H1 (cell line): ENCODE data around the gene EEF2. TPM values are rescaled to one million over a fixed set of nuclear protein-coding genes. Genes with fewer than 3 reads are reported as not detected.
A peak's percentile ranks its signal among the peaks of the same experiment; 100 is the strongest.

Experiments used
- ASH2L ChIP-seq: fragments of 200-600, 300-600 bp; sonication (generic); IDR thresholded peaks from one replicate; pipeline ENCODE4 v1.7.1; 2017; ENCODE audit warnings: low read length
- BCL11A ChIP-seq, 2 experiments: IDR thresholded peaks; one replicate each; pipeline ENCODE4 v1.6.1; 2011; ENCODE audit warnings: low read depth in 2 of 2, low read length in 2 of 2, mild to moderate bottlenecking in 2 of 2
- CEBPB ChIP-seq: IDR thresholded peaks from 2 replicates; pipeline ENCODE4 v1.6.1; 2012; ENCODE audit warnings: low read depth, low read length
- CREB1 ChIP-seq: IDR thresholded peaks from 2 replicates; pipeline ENCODE4 v1.6.1; 2012; ENCODE audit warnings: inconsistent platforms
- CTCF ChIP-seq, 3 experiments: IDR thresholded peaks; 1 replicate in 2 of 3; 2 replicates in 1 of 3; pipeline versions ENCODE4 v1.5.1 to v1.6.1; 2011; ENCODE audit warnings: low read length in 3 of 3, mild to moderate bottlenecking in 3 of 3, inconsistent platforms in 2 of 3, low read depth in 1 of 3, moderate library complexity in 1 of 3; ENCODE audit not compliant: insufficient read depth in 1 of 3; ENCODE audit errors: control extremely low read depth in 1 of 3
- GABPA ChIP-seq: IDR thresholded peaks from 2 replicates; pipeline ENCODE4 v1.6.1; 2011; ENCODE audit warnings: mild to moderate bottlenecking, low read length, moderate library complexity, borderline replicate concordance; ENCODE audit not compliant: insufficient read depth
- GTF2F1 ChIP-seq: IDR thresholded peaks from 2 replicates; pipeline ENCODE4 v1.6.1; 2012; ENCODE audit warnings: low read depth, low read length, improper control_type of control experiment, borderline replicate concordance
- JUN ChIP-seq: IDR thresholded peaks from 2 replicates; pipeline ENCODE4 v1.6.1; 2011; ENCODE audit warnings: low read depth, mild to moderate bottlenecking, improper control_type of control experiment, low read length
- KDM4A ChIP-seq: IDR thresholded peaks from one replicate; pipeline ENCODE4 v1.7.1; 2012; ENCODE audit warnings: low read depth, mild to moderate bottlenecking, moderate library complexity, low read length, inconsistent platforms; ENCODE audit not compliant: severe bottlenecking
- MAX ChIP-seq: IDR thresholded peaks from 2 replicates; pipeline ENCODE4 v1.6.1; 2012; ENCODE audit warnings: inconsistent platforms
- PHF8 ChIP-seq: fragments of 200-600 bp; sonication (generic); conservative IDR thresholded peaks from 2 replicates; pipeline ENCODE4 v1.7.1; 2012; ENCODE audit warnings: low read depth, mild to moderate bottlenecking, inconsistent platforms, low read length, moderate library complexity
- POLR2A ChIP-seq, 2 experiments: IDR thresholded peaks; 1 replicate in 1 of 2; 2 replicates in 1 of 2; pipeline ENCODE4 v1.6.1; 2011; ENCODE audit warnings: low read depth in 2 of 2, low read length in 2 of 2, mild to moderate bottlenecking in 2 of 2; ENCODE audit errors: control extremely low read depth in 1 of 2
- POLR2AphosphoS5 ChIP-seq: IDR thresholded peaks from 2 replicates; pipeline ENCODE4 v1.6.1; 2011; ENCODE audit warnings: low read depth, low read length
- POU5F1 ChIP-seq: IDR thresholded peaks from 2 replicates; pipeline ENCODE4 v1.6.1; 2011; ENCODE audit warnings: low read depth, mild to moderate bottlenecking, low read length, moderate library complexity
- RAD21 ChIP-seq, 2 experiments: IDR thresholded peaks in 1 of 2; conservative IDR thresholded peaks in 1 of 2; 2 replicates each; pipeline ENCODE4 v1.6.1; 2011; ENCODE audit warnings: low read depth in 2 of 2, low read length in 2 of 2, improper control_type of control experiment in 1 of 2, inconsistent platforms in 1 of 2, mild to moderate bottlenecking in 1 of 2, moderate library complexity in 1 of 2
- SAP30 ChIP-seq: fragments of 300-600 bp; sonication (generic); IDR thresholded peaks from 2 replicates; pipeline ENCODE4 v1.7.1; 2012; ENCODE audit warnings: low read length, moderate library complexity, mild to moderate bottlenecking, inconsistent platforms; ENCODE audit not compliant: insufficient read depth, insufficient replicate concordance
- SP1 ChIP-seq: IDR thresholded peaks from 2 replicates; pipeline ENCODE4 v1.6.1; 2011; ENCODE audit warnings: low read depth, low read length
- TAF7 ChIP-seq: optimal IDR thresholded peaks from 2 replicates; pipeline ENCODE3; 2011; ENCODE audit warnings: low read depth, mild to moderate bottlenecking, inconsistent platforms, low read length, moderate library complexity, borderline replicate concordance
- TBP ChIP-seq: IDR thresholded peaks from 2 replicates; pipeline ENCODE4 v1.6.1; 2011; ENCODE audit warnings: low read depth, low read length, improper control_type of control experiment
- YY1 ChIP-seq: IDR thresholded peaks from 2 replicates; pipeline ENCODE4 v1.6.1; 2011; ENCODE audit warnings: low read depth, mild to moderate bottlenecking, low read length
- ZNF274 ChIP-seq: IDR thresholded peaks from 2 replicates; pipeline ENCODE4 v1.7.0; 2012; ENCODE audit warnings: low read length, borderline replicate concordance; ENCODE audit errors: extremely low read depth
- polyA plus RNA-seq, 7 experiments: library from polyadenylated mRNA; depleted of rRNA in 3 of 7; stranded (reverse) in 5 of 7; unstranded in 2 of 7; fragments of >200 nt in 5 of 7; fragments of 200-250 nt in 2 of 7; gene quantifications; 1 replicate in 5 of 7; 2 replicates in 1 of 7; 4 replicates in 1 of 7; pipeline versions ENCODE4 v1.2.1 to v1.2.3, GENCODE V29; 2011 to 2013; ENCODE audit warnings: missing spikeins in 2 of 7, mixed read lengths in 2 of 7
- total RNA-seq: library from RNA; stranded (reverse); fragmentation: NEBNext Ultra II Directional; extraction: Animal tissue kit (Norgen Biotek cat#: 25700); gene quantifications from 2 replicates; pipeline ENCODE4 v1.2.1, GENCODE V29; 2021

Gene EEF2
- total and polyA plus RNA-seq, 2 of the 8 experiments (the other 6 are each of a cell fraction or from before 2014, with no cell fraction given) = 1,554 to 3,380 TPM

GRCh38 chr19:3969435-3970312, 15.6 kb downstream of the EEF2 start (continued):
- TF ChIP-seq GABPA (no peak), CEBPB (no peak), TAF7 (peak; percentile 10), GTF2F1 (no peak), SP1 (no peak), MAX (no peak), POLR2A (IDR thresholded peaks at IDR 0.05; ENCODE audit: control extremely low read depth in 1 of 2, low read depth in 2 of 2, low read length in 2 of 2) (peak in 1 of 2 experiments; percentile 67; a peak in 2 of 3 replicates), KDM4A (no peak), SAP30 (no peak), ASH2L (no peak), JUN (no peak), BCL11A (IDR thresholded peaks at IDR 0.05; ENCODE audit: low read depth in 2 of 2, low read length in 2 of 2) (no peak), CREB1 (no peak), POLR2AphosphoS5 (peak; percentile 78; the same call in 1 of the 2 replicates), POU5F1 (no peak), TBP (peak; percentile 18; the same call in 1 of the 2 replicates), RAD21 (IDR thresholded peaks at IDR 0.05 in 1 of 2, conservative IDR thresholded peaks at IDR 0.05 in 1 of 2; ENCODE audit: low read depth in 2 of 2, low read length in 2 of 2) (peak in 1 of 2 experiments; percentile 22; a peak in 1 of 4 replicates), CTCF (IDR thresholded peaks at IDR 0.05; ENCODE audit: control extremely low read depth in 1 of 3, insufficient read depth in 1 of 3, low read depth in 1 of 3, low read length in 3 of 3) (peak in 1 of 3 experiments; percentile 14; a peak in 2 of 4 replicates), ZNF274 (no peak), PHF8 (no peak), YY1 (peak; percentile 9; the same call in 1 of the 2 replicates)
